Loucy (cell line): ENCODE results near the gene C2CD3.

Source experiments
- EZH2phosphoT487 ChIP-seq: fragments of 200-600 bp; IDR thresholded peaks from 2 replicates; pipeline ENCODE4 v1.6.1; 2018; ENCODE audit warnings: antibody characterized with exemption, mild to moderate bottlenecking, moderate library complexity, borderline replicate concordance
- TF ChIP-seq, protein P1 (sequence below): fragments of 200-600 bp; sonication (generic); conservative IDR thresholded peaks from 2 replicates; pipeline ENCODE4 v1.5.1; 2014; ENCODE audit warnings: mild to moderate bottlenecking, antibody characterized with exemption, low read length

DNA sequence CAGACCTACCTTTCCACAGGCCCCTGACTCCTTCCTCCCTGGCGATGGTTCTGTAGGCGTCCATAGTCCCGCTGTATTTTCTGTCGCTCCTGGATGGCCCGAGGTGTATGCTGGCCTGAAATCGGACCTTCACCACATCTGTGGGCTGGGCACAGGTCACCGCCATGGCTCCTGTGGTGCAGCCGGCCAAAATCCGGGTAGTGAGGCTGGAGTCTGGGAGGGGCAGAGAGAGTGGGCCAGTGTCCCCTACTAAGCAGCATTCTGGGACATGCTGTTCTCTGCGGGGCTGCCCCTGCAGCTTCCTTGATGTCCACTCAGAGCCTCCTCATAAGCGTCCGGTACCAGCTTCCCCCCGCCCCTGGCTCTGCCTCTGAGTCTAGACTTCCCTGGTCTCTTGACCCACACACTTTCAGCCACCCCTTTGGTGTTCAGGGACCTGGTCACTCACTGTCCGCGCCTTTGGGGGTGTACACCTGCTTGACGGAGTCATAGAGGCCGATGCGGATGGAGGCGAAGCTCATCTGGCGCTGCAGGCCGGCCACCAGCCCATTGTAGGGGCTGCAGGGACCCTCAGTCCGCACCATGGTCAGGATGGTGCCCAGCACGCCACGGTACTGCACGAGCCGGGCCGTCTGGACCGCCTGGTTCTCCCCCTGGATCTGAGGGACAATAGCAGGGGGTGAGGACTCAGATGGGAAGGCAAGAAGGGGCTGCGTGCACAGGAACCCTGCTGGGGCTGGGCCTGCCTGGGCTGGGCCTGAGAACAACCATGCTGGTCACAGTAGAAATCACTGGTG, 164.9 kb downstream of the C2CD3 start:
- TF ChIP-seq, protein P1, sequence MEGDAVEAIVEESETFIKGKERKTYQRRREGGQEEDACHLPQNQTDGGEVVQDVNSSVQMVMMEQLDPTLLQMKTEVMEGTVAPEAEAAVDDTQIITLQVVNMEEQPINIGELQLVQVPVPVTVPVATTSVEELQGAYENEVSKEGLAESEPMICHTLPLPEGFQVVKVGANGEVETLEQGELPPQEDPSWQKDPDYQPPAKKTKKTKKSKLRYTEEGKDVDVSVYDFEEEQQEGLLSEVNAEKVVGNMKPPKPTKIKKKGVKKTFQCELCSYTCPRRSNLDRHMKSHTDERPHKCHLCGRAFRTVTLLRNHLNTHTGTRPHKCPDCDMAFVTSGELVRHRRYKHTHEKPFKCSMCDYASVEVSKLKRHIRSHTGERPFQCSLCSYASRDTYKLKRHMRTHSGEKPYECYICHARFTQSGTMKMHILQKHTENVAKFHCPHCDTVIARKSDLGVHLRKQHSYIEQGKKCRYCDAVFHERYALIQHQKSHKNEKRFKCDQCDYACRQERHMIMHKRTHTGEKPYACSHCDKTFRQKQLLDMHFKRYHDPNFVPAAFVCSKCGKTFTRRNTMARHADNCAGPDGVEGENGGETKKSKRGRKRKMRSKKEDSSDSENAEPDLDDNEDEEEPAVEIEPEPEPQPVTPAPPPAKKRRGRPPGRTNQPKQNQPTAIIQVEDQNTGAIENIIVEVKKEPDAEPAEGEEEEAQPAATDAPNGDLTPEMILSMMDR: no peak
- no peak for TF ChIP-seq EZH2phosphoT487
